Endothelial cell of umbilical vein (primary cell): ENCODE measurements around the gene IL33. TPM values are rescaled to one million over a fixed set of nuclear protein-coding genes. Genes with fewer than 3 reads are reported as not detected.

Experiments used
- BruUV-seq: library from RNA; stranded (reverse); fragments of 400-500 nt; replicated peaks from 2 replicates; lab custom pipeline; 2021; lab: Mats Ljungman, UMichigan
- CTCF ChIA-PET: fragments of 300-600, 350-600 bp; sonication (Branson Sonifier 250); formaldehyde crosslinking; loops from one replicate; lab custom pipeline; 2021; ENCODE audit warnings: antibody characterized with exemption, inconsistent platforms; lab: Charles Lee
- POLR2A ChIA-PET: fragments of 300-600, 350-600 bp; sonication (Branson Sonifier 250); formaldehyde crosslinking; loops from one replicate; lab custom pipeline; 2021; ENCODE audit warnings: antibody characterized with exemption, inconsistent platforms; lab: Charles Lee
- DNase-seq: peaks from one replicate; pipeline ENCODE4 v3.0.0-alpha.2; 2011; ENCODE audit warnings: low read depth, low spot score
- FAIRE-seq: peaks from 2 replicates; lab custom pipeline; 2011; peaks lifted over from hg19 to GRCh38; lab: Jason Lieb, UNC
- H2AFZ ChIP-seq: 2 replicates; pipeline ENCODE4 v1.6.0; 2012; ENCODE audit warnings: low read depth, low read length, control low read depth, inconsistent platforms
- H3K27ac ChIP-seq: 2 replicates; pipeline ENCODE4 v1.5.1; 2011; ENCODE audit warnings: low read depth, mild to moderate bottlenecking, control low read depth, low read length, moderate library complexity; ENCODE audit not compliant: insufficient read depth
- H3K27me3 ChIP-seq, 2 experiments: 2 replicates each; pipeline versions ENCODE4 v1.6.0 to v1.6.1; 2011; ENCODE audit warnings: low read length in 2 of 2, mixed read lengths in 1 of 2; ENCODE audit not compliant: control insufficient read depth in 2 of 2, insufficient read depth in 2 of 2
- H3K36me3 ChIP-seq, 2 experiments: 2 replicates in 1 of 2; 3 replicates in 1 of 2; pipeline ENCODE4 v1.5.1; 2011; ENCODE audit warnings: low read length in 2 of 2, mild to moderate bottlenecking in 1 of 2, moderate library complexity in 1 of 2; ENCODE audit not compliant: control insufficient read depth in 2 of 2, insufficient read depth in 2 of 2; ENCODE audit errors: extremely low read depth in 1 of 2
- H3K4me1 ChIP-seq: 3 replicates; pipeline ENCODE4 v1.5.1; 2011; ENCODE audit warnings: mild to moderate bottlenecking, low read length; ENCODE audit not compliant: control insufficient read depth, insufficient read depth; ENCODE audit errors: extremely low read depth
- H3K4me2 ChIP-seq: 2 replicates; pipeline ENCODE4 v1.6.1; 2011; ENCODE audit warnings: low read length, control low read depth, mixed read lengths; ENCODE audit not compliant: insufficient read depth
- H3K4me3 ChIP-seq, 3 experiments: fragments of 200-600 bp in 1 of 3; sonication (generic), shearing (Covaris generic) in 1 of 3; replicated peaks in 1 of 3; 2 replicates each; pipeline ENCODE4 v1.5.1; 2011 to 2016; ENCODE audit warnings: control low read depth in 3 of 3, low read length in 3 of 3, mild to moderate bottlenecking in 2 of 3, inconsistent platforms in 1 of 3, low read depth in 1 of 3, moderate library complexity in 1 of 3; ENCODE audit not compliant: insufficient read depth in 1 of 3
- H3K79me2 ChIP-seq: 2 replicates; pipeline ENCODE4 v1.6.0; 2012; ENCODE audit warnings: low read length, inconsistent platforms; ENCODE audit not compliant: control insufficient read depth, insufficient read depth
- H3K9ac ChIP-seq: replicated peaks from 2 replicates; pipeline ENCODE3; 2011; ENCODE audit warnings: low read length, control low read depth; ENCODE audit not compliant: insufficient read depth; ENCODE audit errors: extremely low read depth
- H3K9me1 ChIP-seq: replicated peaks from 3 replicates; pipeline ENCODE4 v1.6.0; 2011; ENCODE audit warnings: mild to moderate bottlenecking, low read length; ENCODE audit not compliant: control insufficient read depth, insufficient read depth; ENCODE audit errors: extremely low read depth
- H3K9me3 ChIP-seq: replicated peaks from 2 replicates; pipeline ENCODE4 v1.5.1; 2012; ENCODE audit warnings: low read length, inconsistent platforms; ENCODE audit not compliant: control insufficient read depth, insufficient read depth
- H4K20me1 ChIP-seq: replicated peaks from 2 replicates; pipeline ENCODE3; 2011; ENCODE audit warnings: mild to moderate bottlenecking, low read length; ENCODE audit not compliant: control insufficient read depth, insufficient read depth; ENCODE audit errors: extremely low read depth
- EZH2 ChIP-seq: IDR thresholded peaks from 2 replicates; pipeline ENCODE4 v1.6.1; 2012; ENCODE audit warnings: borderline replicate concordance, low read depth, mild to moderate bottlenecking, moderate library complexity, low read length, inconsistent platforms; ENCODE audit not compliant: severe bottlenecking
- FOS ChIP-seq: IDR thresholded peaks from 2 replicates; pipeline ENCODE4 v1.6.1; 2011; ENCODE audit warnings: mild to moderate bottlenecking, low read length, moderate library complexity, borderline replicate concordance; ENCODE audit not compliant: insufficient read depth
- GATA2 ChIP-seq: IDR thresholded peaks from 2 replicates; pipeline ENCODE4 v1.7.0; 2011; ENCODE audit warnings: low read depth, mild to moderate bottlenecking, moderate library complexity, mixed read lengths, low read length; ENCODE audit not compliant: insufficient read length, insufficient read depth
- JUN ChIP-seq: IDR thresholded peaks from 2 replicates; pipeline ENCODE4 v1.6.1; 2011; ENCODE audit warnings: borderline replicate concordance, low read depth; ENCODE audit not compliant: insufficient read length, insufficient read depth
- MYC ChIP-seq: IDR thresholded peaks from one replicate; pipeline ENCODE4 v1.6.1; 2011; ENCODE audit warnings: mild to moderate bottlenecking, low read depth, low read length
- POLR2A ChIP-seq: IDR thresholded peaks from 2 replicates; pipeline ENCODE4 v1.6.1; 2012; ENCODE audit warnings: low read depth, mild to moderate bottlenecking, control low read depth, low read length
- POLR2AphosphoS5 ChIP-seq: IDR thresholded peaks from 2 replicates; pipeline ENCODE4 v1.6.1; 2012; ENCODE audit warnings: low read depth, mild to moderate bottlenecking, control low read depth, low read length, moderate library complexity; ENCODE audit not compliant: insufficient read depth
- dilution Hi-C: fragments of 300-500 bp; cut with MboI; formaldehyde crosslinking; loops from one replicate; pipeline ENCODE4 v1.15.0; 2019; ENCODE audit warnings: low sequenced_read_pairs; ENCODE audit not compliant: extremely low pct_ligation_motif_present
- intact Hi-C: fragments of 100-400 bp; cut with micrococcal nuclease; formaldehyde crosslinking; loops from one replicate; pipeline ENCODE4 v1.10.0; 2022
- polyA plus RNA-seq, 4 experiments: library from polyadenylated mRNA; depleted of rRNA in 3 of 4; stranded (reverse) in 3 of 4; unstranded in 1 of 4; fragments of >200 nt; gene quantifications; 2 replicates each; pipeline versions ENCODE4 v1.2.1 to v1.2.3, GENCODE V29; 2011 to 2012; ENCODE audit warnings: missing spikeins in 1 of 4
- total RNA-seq: library from RNA; stranded (reverse); gene quantifications from 2 replicates; pipeline ENCODE4 v1.2.3, GENCODE V29; 2021
- TF ChIP-seq, protein P1 (sequence below): IDR thresholded peaks from 2 replicates; pipeline ENCODE4 v1.6.1; 2011; ENCODE audit not compliant: insufficient read depth, insufficient read length
- TF ChIP-seq, protein P2 (sequence below), 2 donors: IDR thresholded peaks; 1 replicate in 1 of 2; 2 replicates in 1 of 2; pipeline ENCODE4 v1.5.1; 2011; ENCODE audit warnings: low read length in 2 of 2, mild to moderate bottlenecking in 2 of 2, moderate library complexity in 2 of 2, control low read depth in 1 of 2, inconsistent platforms in 1 of 2, low read depth in 1 of 2; ENCODE audit not compliant: insufficient read depth in 1 of 2; ENCODE audit errors: extremely low read depth in 1 of 2

The IL33 gene
- total and polyA plus RNA-seq, 2 donors (not counting 3 experiments of a cell fraction or from before 2014, with no cell fraction given), result 8.7 to 13.8 TPM

DNA sequence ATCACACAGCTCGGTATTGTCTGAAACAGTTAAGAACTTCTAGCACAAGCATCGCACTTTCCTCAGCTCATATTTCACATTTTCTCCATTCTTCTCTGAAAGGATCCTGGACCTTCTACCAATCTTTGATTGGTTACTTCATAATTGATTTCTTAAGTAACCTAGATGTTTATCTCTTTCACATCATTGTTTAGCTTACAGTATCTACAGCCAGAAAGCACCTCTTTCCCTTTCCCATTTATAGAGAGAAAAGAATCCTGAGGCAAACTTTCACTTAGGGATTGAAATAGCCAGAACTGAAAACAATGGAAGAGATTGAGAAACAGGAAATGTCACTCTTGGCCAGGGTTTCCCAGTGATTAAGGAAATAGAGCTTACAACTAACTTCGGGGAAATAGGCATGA lies 2.5 kb downstream of the IL33 start:
- POLR2A ChIA-PET, result interaction anchor here (0.7 kb wide), 1 partner anchor 138 kb away, joined by 4 read pairs; no protein-coding TSS in a partner anchor
- Histone ChIP-seq H3K9ac (peak overlapping the region; percentile 84), H3K9me1 (no peaks in the 10 kb centered on the region), H3K27me3 (no peaks in the 10 kb centered on the region), H2AFZ (peak overlapping the region; percentile 87), H3K4me3 (peak overlapping the region; percentile 26 to 65 (median 42)), H3K4me1 (peaks cover 33% of the 10 kb centered on the region), H3K27ac (peak overlapping the region; percentile 89), H3K9me3 (no peaks in the 10 kb centered on the region), H3K4me2 (peak overlapping the region; percentile 99), H3K36me3 (no peaks in the 10 kb centered on the region), H4K20me1 (no peaks in the 10 kb centered on the region), H3K79me2 (no peaks in the 10 kb centered on the region)
- intact Hi-C loops (loop anchor here (1.0 to 5.0 kb wide), 3 partner anchors 11 to 71 kb away; no protein-coding TSS in a partner anchor), dilution Hi-C loops (no loop called here)
- FAIRE-seq, result peak; percentile 79
- CTCF ChIA-PET, result interaction anchor here (1.0 to 2.7 kb wide), 10 partner anchors 10 to 164 kb away, joined by 3 to 30 read pairs (median 6); no protein-coding TSS in a partner anchor
- DNase-seq, result peak; percentile 97
- TF ChIP-seq GATA2, result peak; percentile 61
- TF ChIP-seq JUN, result peak; percentile 55
- no peak for TF ChIP-seq POLR2AphosphoS5
- TF ChIP-seq, protein P1, sequence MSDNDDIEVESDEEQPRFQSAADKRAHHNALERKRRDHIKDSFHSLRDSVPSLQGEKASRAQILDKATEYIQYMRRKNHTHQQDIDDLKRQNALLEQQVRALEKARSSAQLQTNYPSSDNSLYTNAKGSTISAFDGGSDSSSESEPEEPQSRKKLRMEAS, result no peak
- BruUV-seq, result no TSS peak

- no peak overlapping the region for H3K27ac ChIP-seq
- dilution Hi-C loops (no loop called here), intact Hi-C loops (loop anchor here (5.0 kb wide), 1 partner anchor 72 kb away; no protein-coding TSS in a partner anchor)
- H3K27me3 ChIP-seq, result no peaks in the 10 kb centered on the region
- H3K4me1 ChIP-seq, result peaks cover 33% of the 10 kb centered on the region
- no TSS peak for BruUV-seq
- DNase-seq (peak; percentile 77), FAIRE-seq (no peak)
- POLR2A ChIA-PET, result no interaction called here
- H3K9me3 ChIP-seq, result no peaks in the 10 kb centered on the region
- H4K20me1 ChIP-seq, result no peaks in the 10 kb centered on the region
- no peak overlapping the region for H2AFZ ChIP-seq
- H3K9me1 ChIP-seq, result no peaks in the 10 kb centered on the region
- no peak for TF ChIP-seq POLR2A
- no peak for TF ChIP-seq POLR2AphosphoS5
- TF ChIP-seq EZH2, result no peak
- TF ChIP-seq, protein P2, sequence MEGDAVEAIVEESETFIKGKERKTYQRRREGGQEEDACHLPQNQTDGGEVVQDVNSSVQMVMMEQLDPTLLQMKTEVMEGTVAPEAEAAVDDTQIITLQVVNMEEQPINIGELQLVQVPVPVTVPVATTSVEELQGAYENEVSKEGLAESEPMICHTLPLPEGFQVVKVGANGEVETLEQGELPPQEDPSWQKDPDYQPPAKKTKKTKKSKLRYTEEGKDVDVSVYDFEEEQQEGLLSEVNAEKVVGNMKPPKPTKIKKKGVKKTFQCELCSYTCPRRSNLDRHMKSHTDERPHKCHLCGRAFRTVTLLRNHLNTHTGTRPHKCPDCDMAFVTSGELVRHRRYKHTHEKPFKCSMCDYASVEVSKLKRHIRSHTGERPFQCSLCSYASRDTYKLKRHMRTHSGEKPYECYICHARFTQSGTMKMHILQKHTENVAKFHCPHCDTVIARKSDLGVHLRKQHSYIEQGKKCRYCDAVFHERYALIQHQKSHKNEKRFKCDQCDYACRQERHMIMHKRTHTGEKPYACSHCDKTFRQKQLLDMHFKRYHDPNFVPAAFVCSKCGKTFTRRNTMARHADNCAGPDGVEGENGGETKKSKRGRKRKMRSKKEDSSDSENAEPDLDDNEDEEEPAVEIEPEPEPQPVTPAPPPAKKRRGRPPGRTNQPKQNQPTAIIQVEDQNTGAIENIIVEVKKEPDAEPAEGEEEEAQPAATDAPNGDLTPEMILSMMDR (IDR thresholded peaks at IDR 0.05; ENCODE audit: extremely low read depth in 1 of 2, insufficient read depth in 1 of 2, low read depth in 1 of 2, low read length in 2 of 2), result no peak
- no peak for TF ChIP-seq MYC
- no peak for TF ChIP-seq FOS
- TF ChIP-seq GATA2, result no peak
- no peak for TF ChIP-seq JUN
- TF ChIP-seq, protein P1, result no peak
- H3K4me3 ChIP-seq, result no peak overlapping the region
- H3K36me3 ChIP-seq, result no peaks in the 10 kb centered on the region
- CTCF ChIA-PET, result no interaction called here
- H3K79me2 ChIP-seq, result no peaks in the 10 kb centered on the region
- peak overlapping the region; percentile 58 for H3K4me2 ChIP-seq
- no peak overlapping the region for H3K9ac ChIP-seq
Observed at GRCh38 chr9:6219040-6219439, 3.4 kb downstream of the IL33 start.
